Lower leg skin (tissue), 3 donors: ENCODE data around the gene C13orf46.

Experiments used
- CTCF ChIP-seq, 3 donors: fragments of 450-650 bp; IDR thresholded peaks; one replicate each; pipeline ENCODE4 v1.5.1; 2016; ENCODE audit warnings: antibody characterized with exemption in 3 of 3, mild to moderate bottlenecking in 3 of 3, moderate library complexity in 2 of 3
- POLR2A ChIP-seq, 2 donors: fragments of 450-650 bp; IDR thresholded peaks; one replicate each; pipeline ENCODE4 v1.6.1; 2016 to 2017; ENCODE audit warnings: antibody characterized with exemption in 2 of 2, mild to moderate bottlenecking in 1 of 2, moderate library complexity in 1 of 2

GRCh38 chr13:113995051-113995601 lies 21.2 kb upstream of the C13orf46 start:
- TF ChIP-seq CTCF (IDR thresholded peaks at IDR 0.05) (no peak), POLR2A (IDR thresholded peaks at IDR 0.05) (no peak)
